Activated CD4-positive, alpha-beta T cell treated with anti-CD3 and anti-CD28 coated beads, Interleukin-10, Interleukin-2, amounts not matched to agents 100 ng/mL and 50 ng/mL, durations not matched to agents 16 hours and 8 hours (primary cell): ENCODE measurements around the gene FAM117A.
"Not testable (repeated sequence)": the region's sequence is repeated elsewhere in the genome, so short reads cannot be mapped to it uniquely, and the experiment has no call there.

Experiments used
- DNase-seq: peaks from one replicate; pipeline ENCODE4 v3.0.0-alpha.2; 2020

Gene FAM117A

DNA sequence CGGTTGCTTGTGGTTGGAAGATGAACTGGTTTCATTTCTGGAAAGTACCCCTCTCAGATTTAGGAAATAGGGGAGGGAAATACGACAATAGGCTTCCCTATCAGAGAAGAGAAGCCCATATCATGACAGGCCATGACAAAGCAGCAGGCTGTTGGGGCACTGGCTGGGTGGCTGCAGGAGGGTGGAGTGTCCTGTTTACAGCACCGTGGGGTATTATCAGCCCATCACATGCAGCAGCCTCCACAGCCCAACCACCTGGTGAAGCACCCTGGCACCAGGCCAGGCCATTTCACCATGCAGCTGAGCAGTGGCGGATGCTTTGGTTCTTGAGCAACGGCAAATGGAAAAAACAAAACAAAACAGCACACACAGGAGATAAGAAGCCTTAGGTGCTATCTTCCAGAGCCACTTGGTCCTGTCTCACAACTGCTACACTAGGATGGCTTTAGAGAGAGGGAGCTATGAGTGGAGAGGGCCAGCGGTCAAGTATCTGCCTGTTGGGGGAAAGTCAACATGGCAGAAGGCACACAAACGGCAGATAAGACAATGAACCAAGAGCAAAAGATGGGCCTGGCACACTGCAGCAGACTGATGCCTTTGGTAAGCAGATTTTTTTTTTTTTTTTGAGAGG lies 24.2 kb downstream of the FAM117A start:
- peak; percentile 89 for DNase-seq

DNA sequence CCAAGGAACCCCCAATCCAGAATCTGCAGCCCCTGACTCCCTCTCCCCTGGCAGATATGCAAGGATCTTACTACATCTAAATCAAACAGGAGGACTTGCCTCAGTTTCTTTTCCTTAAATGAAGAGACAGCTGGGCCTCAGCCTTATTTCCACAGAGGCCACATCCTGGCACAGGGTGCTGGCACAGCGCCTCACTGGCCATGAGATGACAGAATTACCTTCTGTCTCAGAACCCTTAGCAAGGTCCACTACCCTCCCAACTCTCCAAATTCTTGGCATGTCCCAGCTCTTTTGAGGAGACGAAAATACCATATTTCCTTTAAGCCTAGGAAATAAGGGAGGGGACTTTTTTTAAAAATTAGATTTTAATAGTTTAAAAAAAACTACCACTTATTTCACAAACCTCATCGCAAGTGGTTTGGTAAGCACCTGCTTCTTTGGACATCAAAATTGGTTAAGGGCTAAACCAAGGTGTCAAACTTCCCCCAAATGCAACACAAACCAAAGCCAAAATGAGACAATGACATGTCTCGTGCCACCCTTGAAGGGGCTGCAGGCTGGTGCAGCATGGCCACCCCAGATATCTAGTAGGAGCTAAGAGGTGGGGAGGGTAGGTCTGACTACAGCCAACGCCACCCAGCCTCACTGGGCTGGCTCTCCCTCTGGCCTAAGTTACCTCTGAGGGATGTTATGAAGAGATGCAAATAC lies 25.3 kb downstream of the FAM117A start:
- no peak for DNase-seq

DNA sequence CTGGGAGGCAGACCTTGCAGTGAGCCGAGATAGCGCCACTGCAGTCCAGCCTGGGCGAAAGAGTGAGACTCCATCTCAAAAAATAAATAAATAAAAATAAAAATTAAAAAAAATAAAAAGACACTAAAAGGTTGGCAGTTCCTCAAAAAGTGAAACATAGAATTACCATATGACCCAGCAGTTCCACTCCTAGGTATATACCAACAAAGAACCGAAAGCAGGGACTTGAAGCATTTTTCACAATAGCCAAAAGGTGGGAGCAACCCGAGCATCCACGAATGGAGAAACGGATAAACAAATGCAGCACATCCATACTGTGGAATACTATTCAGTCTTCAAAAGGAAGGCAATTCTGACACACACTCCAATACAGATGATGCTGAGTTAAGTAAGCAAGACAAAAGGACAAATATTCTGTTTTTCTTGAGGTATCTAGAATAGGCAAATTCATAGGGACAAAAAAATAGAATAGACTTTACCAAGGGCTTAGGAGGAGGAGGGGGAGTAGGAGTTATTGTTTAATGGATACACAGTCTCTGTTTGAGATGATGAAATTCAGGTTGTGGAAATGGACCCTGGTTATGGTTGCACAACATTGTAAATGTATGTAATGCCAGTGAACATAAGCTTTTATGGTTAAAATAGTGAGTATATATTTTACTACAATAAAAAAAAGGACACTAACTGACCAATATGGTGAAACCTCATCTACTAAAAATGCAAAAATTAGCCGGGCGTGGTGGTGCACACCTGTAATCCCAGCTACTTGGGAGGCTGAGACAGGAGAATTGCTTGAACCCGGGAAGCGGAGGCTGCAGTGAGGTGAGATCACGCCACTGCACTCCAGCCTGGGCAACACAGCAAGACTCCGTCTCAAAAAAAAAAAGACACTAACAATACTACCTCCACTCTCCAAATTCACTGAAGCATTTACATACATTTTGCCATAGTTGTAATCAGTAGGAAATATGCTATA lies 29.1 kb downstream of the FAM117A start:
- no peak for DNase-seq

DNA sequence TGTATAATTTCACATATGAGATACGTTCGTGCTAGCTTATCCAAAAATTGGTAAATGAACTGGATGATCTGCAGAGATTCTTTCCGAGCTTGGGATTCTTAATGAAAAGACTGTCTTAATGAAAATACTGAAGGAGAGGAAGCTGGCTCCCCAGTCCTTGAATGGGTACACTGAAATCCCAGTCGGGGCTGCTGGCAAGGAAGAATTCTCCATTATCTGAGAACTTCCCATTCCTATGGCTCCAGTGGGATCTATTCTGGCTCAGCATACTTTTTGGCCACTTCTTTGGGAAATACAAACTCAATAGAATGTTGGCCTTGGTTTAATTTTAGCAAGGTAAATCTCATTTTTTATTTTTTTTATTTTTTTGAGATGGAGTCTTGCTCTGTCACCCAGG lies 32.5 kb downstream of the FAM117A start:
- DNase-seq, result no peak

DNA sequence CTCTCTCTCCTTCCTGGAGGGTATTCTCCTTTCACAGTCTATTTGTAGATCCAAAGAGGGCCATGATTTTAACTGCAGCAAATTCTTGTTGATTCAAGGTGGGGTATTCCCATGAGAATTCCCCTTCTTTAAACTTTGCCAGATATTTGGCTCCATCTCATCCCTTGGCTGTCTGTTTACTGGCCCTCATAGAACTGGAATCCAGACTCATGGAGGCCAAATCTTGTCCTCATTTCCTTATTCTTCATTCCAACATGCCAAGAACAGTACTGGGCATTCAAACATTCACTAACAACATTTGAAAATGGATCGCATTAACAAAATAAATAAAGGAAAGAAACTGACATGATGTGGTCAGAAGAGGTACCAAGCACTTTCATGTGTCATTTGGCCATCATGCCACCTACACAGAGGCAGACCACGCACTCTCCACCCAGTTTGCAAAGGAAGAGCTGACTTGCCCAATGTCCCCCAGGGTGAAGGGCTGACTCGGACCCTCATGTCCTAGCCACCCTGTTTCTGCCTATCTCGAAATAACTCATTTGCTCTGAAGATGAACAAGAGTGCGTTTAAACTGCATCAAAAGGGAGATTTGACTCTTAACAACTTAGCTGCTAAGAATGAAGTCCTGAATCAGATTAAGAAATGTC lies 33.0 kb downstream of the FAM117A start:
- DNase-seq, result no peak

DNA sequence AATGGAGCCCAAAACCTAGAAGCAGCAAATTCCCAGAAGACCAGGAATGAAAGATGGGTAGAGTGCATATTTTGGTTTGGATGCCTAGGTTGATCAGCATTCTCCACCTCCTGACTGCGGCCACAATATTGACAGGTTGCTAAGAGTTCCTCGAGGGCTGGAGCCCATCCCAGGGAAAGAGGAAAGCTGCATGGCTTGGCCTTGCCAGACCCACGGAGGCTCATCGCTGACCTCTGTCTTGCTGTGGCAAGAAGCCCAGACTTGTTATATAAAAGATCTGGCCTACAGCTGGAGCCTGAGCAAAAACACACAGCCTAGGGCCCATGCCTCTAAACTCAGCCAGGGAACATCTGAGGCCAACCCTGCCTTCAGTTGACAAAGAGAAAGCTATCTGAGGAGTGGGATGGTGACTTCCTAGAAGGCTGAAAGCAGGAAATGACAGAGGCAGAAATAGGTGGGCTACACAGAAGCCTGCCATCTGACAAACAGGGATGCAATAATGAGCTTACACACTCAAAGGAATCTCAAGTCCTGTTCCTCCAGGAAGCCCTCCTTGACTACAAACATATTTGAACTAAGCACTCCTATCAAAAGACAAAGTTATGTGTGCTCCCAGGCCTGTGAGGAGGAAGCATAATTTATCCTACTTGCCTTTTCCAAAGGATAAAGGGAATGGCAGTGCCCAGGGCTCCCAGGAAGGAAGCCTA lies 33.7 kb downstream of the FAM117A start:
- DNase-seq, result no peak

DNA sequence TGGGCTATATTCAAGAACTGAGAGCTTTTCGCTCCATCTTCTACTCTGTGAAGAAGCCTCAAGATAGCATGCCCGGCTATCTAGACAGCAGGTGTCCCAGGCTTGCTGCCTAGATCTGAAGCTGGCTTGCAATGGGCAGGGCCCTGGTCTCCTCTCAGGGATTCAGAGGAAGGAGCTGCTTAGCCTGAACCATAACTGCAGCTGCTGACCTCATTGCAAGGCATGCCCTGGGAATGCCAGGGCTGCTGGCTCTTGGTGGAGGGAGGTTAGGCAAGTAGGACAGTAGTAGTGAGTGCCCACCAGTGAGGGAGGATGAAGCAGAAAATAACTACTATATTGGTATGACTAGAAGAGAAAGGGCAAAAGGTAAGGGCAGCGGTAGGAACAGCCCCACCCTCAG lies 34.9 kb downstream of the FAM117A start:
- no peak for DNase-seq

DNA sequence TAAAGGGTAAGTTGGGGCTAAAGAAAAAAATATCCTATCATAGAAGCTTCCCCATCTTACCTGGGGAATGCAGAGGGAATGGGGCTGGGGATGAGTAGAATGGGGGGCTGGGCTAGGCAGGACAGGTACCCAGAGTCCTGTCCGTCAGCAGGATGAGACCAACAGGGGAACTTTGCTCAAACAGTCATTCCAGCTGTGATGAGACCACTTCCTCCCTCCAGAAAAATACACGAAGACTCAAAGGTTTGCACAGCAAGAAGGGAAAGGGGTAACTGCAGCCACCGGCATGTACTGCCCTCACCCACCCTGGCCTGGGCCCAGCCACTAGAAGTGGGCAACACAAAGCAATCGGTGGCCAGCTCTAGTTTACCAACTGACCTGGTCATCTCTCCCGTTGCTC lies 35.5 kb downstream of the FAM117A start:
- DNase-seq, result no peak

DNA sequence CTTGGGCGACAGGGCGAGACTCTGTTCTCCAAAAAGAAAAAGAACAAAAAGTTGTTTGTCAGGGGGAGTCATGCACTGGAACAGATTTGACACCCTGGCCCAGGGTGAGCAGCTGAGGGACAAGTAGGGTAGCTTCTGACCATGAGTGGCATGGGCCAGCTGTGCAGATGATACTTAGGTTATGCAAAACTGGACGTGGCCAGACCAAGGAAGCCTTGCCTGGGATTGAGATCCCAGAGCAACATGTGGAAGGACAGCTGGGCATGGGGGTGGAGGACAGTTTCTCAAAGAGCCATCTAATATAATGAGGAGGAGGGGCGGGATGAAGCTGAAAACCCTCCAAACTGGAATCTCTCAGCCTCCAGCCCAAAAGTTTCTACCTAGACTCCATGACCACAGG lies 36.6 kb downstream of the FAM117A start:
- no peak for DNase-seq

DNA sequence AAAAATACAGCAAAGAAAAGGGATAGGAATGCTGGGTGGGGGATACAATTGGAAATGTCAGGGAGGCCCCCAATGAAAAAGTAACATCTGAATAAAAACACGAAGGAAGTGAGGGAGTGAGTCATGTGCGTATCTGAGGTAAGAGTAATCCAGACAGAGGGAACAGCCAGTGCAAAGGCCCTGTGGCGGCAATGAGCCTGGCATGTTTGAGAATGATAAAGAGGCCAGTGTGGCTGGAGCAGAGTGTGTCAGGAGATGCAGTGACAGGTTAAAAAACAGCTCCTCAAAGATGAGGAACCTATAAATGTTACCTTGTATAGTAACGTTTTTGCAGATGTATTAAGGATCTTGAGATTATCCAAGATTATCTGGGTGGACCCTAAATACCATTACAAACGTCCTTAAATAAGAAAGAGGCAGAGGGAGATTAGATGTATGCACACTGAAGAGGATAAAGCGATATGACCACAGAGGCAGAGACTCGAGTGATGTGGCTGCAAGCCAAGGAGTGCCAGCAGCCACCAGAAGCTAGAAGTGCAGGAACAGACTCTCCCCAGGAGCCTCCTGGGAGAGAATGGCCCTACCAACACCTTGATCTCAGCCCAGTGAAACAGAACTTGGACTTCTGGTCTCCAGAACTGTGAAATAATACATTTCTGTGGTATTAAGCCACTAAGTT lies 38.3 kb downstream of the FAM117A start:
- no peak for DNase-seq

DNA sequence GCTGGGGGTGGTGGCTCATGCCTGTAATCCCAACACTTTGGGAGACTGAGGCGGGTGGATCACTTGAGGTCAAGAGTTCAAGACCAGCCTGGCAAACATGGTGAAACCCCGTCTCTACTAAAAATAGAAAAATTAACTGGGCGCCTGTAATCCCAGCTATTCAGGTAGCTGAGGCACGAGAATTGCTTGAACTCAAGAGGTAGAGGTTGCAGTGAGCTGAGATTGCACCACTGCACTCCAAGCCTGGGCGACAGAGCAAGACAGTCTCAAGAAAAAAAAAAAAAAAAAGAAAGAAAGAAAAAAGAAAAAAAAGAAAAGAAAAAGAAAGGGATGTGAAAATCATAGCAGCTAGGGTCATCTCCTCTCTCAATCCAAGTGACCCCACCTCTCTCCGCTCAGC lies 39.4 kb downstream of the FAM117A start:
- not testable (repeated sequence) for DNase-seq

DNA sequence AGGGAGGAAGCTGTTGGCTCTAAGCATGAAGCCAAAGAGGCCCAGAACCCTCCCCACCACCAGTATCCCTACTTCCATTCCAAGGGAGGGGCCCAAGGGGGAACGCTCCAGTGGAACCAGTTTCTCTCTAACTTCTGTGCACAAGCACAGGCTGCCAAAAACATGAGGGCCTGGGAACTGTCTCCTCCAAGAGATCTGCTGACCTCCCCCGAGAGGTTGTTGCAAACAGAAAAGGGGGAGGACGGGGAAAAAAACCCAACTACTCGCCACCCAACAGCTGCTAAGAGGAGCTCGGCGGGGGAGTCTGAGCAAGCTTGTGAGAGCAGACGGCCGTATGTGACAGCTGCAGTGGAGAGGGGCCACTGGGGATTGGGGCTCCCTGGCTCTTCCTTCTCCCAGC lies 40.5 kb downstream of the FAM117A start:
- DNase-seq, result no peak

DNA sequence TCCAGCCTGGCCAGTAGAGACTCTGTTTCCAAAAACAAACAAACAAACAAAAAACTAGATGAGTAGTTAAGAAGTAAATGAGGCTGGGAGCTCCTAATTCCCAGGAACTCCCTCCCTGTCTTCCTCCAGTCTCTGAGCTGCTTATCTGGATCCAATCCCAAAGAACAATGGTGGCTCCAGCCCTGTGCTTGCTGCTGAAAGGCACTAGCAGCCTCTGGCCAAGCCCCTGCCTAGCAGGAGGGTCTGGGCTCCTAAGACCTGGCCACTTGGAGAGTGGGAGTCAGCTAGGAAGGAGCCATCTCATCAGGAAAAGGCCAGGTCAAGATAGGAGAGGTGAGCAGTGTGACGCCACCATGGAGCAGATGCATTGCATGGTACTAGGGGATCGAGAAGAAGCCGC lies 41.9 kb downstream of the FAM117A start:
- no peak for DNase-seq

DNA sequence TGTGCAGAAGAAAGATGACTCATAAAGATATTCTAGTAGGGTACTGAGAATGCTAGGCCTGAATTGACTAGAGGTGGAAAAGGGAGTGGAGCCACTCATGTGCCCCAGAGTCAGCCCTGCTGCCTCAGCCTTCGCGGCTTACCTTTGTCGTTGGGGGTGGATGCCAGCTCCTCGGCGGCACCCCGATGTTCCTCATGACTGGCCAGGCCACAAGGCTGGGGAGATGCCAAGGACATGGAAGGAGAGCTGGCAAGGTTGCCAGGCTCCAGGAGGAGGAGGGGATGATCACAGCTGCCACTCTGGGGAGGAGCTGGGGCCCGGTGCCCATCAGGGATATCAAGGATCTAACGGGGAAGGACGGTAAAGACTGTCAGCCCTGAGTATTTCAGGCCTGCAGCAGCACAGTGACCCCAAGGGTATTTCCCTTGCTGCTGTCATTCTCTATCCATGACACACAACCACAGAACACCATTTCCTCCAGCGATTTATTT lies 46.5 kb downstream of the FAM117A start:
- DNase-seq, result peak; percentile 80

DNA sequence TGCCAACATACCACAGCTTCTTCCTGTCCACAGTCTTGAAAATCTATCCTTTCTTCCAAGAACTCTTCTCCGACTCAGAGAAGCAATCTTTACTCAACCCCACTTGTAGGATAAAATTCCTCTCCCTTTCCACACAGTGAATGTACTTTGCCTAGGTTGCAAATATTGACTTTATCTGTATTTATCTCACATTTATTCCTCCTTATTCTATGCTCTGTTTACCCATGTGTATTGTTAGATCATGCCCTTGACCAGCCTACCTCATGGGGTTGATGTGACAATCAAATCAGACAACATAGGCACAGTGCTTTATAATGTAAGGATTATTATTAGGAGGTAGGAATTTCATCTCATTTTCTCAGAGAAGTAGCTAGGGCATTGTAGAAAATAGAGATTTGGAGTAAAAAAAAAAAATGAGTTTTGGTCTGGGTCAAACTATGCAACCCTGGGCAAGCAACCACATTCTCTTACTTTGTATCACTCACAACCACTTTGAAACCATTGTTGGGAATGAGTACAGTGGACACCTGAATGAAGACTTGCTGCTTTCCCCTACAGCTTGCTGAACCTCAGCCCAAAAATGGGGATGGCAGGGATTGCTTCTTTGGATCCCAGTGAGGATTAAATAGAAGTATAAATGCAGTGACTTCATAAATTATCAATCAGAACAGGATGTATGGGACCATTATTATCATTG lies 47.1 kb downstream of the FAM117A start:
- peak; percentile 50 for DNase-seq

DNA sequence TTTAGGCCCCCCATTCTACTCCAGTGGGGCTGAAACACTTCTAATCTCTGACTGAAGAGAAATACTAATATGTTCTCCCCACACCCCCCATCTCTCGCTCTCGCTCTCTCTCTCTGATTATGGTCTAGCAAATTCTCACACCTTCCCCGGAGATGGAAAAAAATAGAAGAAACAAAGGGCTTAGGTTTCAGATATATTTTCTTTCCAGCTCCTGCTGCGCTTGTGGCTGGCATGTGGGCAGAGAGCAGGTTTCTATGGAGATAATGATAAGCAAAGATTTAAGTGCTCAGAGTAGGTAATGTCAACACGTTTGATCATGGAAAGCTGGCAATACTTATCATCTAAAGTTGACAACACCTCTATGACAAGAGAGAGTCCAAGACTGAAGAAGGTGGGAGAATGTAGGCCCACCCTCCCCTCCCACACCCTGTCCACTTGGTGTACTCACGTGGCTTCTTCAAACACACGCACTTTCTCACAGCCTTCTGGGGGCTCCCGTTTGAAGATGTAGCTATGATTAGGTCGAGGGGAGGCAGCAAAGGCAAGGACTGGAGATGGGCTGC lies 48.1 kb downstream of the FAM117A start:
- DNase-seq, result peak; percentile 69

DNA sequence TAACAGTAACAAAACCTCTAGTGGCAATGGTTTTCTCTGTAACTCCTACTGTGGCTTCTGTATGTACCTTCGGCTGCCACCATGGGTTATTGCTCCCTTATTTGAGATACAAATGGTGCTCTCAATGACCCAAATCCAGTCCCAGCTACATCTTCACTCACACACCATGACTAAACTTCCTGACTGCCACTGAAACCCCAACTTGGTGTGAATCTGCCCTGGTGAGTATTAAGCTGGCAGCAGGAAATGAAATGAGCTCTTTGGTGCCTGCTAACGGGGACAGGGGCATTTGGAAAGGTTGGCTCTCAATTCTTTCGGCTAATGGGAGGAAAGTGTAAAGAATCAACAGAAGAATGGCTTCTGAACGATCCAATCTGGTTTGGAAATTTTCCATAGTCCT lies 48.7 kb downstream of the FAM117A start:
- peak; percentile 83 for DNase-seq

DNA sequence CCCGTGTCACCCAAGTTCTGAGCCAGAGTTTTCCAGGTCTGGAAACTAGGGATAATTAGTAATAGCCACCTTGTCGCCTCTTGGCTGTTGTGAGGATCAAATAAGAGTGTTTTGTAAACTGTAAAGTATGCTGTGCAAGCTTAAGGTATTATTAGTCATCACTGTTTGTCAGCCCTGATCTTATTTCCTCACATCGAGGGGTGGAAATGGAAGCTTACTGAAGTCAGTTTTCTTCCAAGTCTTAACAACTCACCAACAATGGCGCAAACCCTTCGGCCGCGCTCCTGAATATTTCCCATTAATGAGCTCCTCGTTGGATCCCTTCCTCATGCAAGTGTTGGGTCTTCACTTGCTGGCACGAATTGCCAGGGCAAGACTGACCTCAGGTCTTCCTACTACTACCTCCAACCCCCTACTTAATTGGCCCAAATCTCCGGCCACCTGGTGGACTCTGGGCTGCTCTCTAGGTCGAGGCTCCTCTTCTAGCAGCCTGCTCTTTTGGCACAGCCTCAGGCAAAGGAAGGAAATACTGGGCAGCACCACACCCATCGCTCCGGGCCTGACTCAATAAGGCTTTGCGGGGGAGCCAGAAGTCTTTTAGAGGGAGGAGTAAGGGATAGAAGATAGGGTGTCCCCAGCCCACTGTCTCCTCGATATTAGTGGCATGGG lies 55.3 kb downstream of the FAM117A start:
- DNase-seq, result no peak

DNA sequence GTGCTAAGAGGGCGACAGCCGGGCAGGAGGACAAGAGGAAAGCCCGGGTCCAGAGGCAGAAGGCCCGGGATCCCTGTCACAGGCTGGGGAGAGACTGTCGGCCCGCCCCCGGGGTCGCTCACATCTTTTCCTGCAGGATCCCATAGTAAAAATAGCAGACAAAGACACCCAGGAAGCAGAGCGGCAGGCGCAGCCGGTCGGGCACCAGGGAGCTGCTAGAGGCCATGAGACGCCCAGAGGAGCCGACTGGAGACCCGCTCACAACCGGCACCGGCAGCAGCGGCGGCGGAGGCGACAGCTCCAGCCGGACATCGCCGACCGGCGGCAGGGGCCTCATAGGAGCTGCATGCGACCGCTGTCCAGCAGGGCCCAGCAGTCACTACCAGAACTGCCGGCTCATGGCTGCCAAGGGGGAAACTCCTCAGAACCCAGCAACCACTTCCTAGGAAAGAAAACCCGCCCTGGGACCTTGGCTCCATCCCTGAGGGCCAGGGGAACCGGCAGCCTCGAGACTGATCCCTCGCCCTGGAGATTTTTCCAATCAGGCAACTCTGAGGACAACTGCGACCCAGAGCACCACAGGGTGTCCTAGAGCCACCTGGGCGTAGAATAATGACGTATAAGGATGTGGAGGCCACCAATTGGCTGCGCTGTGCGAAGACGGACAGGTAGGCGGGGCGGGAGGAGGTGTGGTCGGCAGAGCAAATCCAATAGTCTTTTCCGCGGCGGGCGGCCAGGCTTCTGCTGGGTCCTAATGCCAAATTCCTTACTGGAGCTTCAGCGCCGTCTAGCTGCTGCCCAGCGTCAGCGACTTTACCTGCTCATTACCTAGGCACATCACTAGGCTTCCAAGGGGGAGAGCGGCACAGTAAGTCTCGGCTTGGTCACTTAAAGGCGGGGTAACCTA lies 56.1 kb downstream of the FAM117A start, which contains the start of gene SLC35B1:
Gene SLC35B1 (minus strand): TSS at position 357 of the 907 bp plus-strand sequence. CDS start 131 bp downstream, at position 226.
- peak; percentile 99 for DNase-seq
